Upper lobe of left lung (tissue), 4 donors: Measurements from ENCODE around the gene AP1S2.

Experiments
- POLR2A ChIP-seq, 4 donors: fragments of 450-650 bp; IDR thresholded peaks; one replicate each; pipeline ENCODE4 v1.5.1; 2016 to 2017; ENCODE audit warnings: antibody characterized with exemption in 4 of 4, mild to moderate bottlenecking in 2 of 4
- TF ChIP-seq, protein P1 (sequence below), 6 experiments: fragments of 450-650 bp in 4 of 6; fragments of 200-600 bp in 2 of 6; sonication (generic) in 2 of 6; IDR thresholded peaks; one replicate each; pipeline ENCODE4 v1.5.1; 2016 to 2019; ENCODE audit warnings: antibody characterized with exemption in 6 of 6

DNA sequence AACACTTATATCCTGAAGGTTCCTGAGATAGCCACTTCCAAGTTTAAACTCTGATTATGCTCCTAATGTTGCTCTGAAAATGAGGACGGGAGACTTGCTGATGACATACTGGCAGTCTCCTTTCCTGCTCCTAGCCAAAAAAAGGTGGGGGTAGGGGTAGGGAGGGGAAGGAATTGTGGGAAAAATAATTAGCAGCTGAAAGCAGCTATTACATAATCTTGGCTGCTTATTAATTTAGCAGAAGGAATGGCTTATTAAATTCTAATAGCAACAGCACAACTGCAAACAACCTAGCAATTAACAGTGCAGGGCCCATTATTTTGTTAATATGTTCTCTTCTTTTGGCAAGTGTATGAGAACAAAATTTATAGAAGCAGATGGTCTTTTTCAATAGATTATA lies 2.0 kb upstream of the AP1S2 start:
- TF ChIP-seq POLR2A (IDR thresholded peaks at IDR 0.05): no peak
- TF ChIP-seq, protein P1, sequence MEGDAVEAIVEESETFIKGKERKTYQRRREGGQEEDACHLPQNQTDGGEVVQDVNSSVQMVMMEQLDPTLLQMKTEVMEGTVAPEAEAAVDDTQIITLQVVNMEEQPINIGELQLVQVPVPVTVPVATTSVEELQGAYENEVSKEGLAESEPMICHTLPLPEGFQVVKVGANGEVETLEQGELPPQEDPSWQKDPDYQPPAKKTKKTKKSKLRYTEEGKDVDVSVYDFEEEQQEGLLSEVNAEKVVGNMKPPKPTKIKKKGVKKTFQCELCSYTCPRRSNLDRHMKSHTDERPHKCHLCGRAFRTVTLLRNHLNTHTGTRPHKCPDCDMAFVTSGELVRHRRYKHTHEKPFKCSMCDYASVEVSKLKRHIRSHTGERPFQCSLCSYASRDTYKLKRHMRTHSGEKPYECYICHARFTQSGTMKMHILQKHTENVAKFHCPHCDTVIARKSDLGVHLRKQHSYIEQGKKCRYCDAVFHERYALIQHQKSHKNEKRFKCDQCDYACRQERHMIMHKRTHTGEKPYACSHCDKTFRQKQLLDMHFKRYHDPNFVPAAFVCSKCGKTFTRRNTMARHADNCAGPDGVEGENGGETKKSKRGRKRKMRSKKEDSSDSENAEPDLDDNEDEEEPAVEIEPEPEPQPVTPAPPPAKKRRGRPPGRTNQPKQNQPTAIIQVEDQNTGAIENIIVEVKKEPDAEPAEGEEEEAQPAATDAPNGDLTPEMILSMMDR (IDR thresholded peaks at IDR 0.05): no peak
